ENCODE data around the gene MRGPRE.

The MRGPRE gene

DNA sequence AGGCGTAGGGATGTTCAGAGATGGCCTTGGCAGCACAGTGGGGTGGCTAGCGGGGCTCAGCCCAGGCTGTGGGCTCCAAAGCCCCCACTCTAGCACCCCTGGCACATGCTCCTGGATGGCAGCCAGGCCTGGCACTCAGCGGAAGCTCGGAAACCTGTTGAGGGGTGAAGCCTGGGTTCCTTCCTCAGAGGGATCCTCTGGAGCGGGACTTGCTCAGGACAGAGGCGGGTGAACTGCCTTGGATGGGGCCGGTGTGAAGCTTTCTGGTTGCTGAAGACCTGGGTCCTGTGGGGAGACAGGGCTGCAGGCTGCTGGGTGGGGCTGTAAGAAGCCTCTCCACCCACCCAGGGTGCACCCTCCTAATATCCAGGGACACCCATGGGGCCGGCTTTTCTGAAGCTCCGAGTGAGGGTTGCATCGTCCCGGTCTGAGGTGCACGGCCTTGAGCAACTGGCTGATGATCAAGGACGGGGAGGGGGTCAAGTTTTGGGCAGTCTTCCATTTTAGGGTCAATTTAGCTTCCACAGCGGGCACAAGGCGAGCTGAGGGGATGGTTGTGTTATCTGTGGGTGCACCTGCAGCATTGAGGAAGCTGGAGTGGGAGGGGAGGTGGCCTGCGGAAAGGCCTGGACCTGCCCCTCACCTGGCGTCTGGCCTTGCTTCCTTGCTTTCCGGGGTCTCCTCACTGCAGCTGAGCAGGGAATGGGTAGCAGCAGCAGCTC, 5.2 kb downstream of the MRGPRE start:
- no peak for DNase-seq

DNA sequence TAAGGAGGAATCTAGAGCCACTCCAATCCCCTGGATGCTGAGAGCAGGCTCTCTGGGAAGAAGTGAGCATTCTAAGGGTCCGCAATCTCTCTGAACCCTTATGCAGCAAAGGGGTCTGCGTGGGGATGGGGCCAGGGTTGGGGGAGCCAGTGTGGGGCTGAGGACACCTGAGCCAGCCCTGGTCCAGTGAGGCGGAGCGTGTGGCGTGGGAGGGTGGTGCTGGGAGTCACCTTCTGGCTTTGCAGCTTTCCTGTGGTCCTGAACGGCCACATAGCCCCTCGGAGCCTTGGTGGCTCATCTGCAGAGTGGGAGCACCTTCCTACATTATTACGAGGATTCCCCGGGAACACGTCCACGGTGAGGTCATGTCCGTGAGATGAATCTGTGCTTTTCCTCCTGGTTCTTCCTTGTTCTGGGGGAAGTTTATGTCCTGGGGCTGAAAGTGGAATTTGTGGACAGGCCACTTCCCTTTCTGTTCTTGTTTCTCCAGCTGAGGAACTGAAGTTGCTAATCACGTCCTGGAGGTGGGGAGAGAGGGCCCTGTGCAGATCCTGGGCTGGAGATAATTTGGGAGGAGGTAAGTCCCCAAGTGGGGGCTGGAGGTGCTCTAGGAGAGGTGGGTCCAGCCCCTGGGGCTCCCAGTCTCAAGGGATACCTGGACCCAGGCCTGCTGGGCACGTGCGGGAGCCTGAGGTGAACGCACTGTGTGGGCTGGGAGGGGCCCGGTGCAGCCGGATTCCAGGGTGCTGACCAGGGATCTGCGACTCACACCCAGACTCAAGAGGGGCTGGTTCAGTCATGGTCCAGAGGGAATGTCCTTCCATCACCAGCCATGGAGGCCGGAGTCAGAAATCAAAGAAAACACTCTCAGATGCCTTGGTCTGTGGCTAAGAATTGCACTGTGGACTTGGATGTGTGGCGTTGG, 6.1 kb downstream of the MRGPRE start:
- peak; percentile 0 to 4 for DNase-seq

DNA sequence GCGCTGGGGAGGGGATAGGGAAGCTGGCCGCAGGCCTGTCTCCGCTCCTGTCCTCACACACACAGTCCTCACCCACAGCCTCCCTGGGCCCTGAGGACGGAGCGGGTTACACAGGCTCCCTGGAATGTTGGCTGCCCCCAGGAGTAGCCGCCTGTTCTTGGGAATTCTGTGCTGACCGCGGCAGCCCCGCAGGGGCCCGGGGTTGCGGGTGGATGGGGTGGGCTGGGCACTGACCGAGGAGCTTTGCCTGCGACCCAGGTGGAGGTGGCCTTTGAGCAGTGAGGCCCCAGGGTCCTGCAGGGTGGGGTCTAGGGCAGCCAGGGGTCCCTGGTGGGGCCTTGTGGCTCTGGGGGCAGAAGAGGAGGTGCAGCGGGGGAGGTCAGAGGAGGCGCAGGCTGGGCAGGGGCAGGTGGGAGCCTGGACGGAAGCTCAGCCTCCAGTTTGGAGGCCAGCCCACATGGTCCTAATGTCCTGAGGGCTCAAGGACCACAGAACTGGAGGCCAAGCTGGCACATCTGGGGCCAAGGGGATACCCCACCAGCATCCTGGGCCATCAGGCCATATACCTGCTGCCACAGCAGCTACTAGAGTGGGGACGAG, 7.0 kb downstream of the MRGPRE start:
- no peak for DNase-seq

DNA sequence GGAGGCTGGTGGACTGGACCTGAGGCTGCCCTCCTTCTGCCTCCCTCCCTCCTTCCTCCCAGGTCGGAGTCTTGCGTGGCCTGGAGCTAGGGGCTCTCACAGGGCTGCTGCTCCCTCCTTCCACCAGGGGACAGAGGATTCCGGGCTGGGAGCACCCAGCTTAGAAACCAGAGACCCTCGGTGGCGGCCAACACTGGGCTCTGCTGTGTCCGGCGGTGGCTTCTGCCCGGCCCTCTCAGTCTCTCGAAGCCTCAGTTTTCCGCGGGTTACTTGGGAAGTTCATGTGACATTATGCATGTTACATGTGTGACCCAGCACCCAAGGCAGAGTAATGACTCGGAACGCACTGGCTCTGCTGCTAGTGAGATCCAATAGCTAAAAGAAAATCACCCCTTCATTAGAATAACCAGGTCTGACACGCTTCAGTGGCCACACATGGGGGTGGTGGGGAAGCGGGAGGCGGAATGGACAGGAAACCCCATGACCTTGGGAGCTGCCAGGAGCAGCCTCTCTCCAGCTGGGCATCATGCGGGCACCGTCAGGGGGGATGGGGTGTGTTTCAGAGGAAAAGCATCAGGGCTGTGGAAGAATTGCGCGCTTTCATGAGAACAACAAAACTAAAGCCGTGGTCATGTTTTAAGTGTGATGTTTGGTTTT, 7.7 kb downstream of the MRGPRE start:
- DNase-seq = no peak

DNA sequence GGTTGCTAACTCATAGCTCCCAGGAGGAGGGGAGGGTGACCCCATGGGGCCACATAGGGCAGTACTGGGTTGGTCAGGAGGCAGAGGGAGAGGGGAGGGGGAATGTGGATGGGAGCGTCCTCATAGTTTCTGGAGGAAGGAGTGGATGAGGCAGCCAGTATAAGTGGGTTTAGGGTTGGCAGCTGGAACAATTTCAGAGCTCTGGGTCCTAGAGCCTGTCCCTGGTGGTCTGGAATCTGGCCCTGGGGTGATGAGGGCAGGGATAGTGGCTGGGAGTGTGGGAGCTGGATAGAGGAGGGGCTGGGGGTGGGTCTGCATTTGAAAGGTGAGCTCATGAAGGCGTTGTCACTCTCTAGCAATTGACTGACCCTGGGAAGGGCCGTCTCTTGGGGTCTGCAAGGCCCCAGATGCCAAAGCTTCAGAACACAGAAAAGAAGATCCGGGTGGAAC, 8.3 kb downstream of the MRGPRE start:
- no peak for DNase-seq

DNA sequence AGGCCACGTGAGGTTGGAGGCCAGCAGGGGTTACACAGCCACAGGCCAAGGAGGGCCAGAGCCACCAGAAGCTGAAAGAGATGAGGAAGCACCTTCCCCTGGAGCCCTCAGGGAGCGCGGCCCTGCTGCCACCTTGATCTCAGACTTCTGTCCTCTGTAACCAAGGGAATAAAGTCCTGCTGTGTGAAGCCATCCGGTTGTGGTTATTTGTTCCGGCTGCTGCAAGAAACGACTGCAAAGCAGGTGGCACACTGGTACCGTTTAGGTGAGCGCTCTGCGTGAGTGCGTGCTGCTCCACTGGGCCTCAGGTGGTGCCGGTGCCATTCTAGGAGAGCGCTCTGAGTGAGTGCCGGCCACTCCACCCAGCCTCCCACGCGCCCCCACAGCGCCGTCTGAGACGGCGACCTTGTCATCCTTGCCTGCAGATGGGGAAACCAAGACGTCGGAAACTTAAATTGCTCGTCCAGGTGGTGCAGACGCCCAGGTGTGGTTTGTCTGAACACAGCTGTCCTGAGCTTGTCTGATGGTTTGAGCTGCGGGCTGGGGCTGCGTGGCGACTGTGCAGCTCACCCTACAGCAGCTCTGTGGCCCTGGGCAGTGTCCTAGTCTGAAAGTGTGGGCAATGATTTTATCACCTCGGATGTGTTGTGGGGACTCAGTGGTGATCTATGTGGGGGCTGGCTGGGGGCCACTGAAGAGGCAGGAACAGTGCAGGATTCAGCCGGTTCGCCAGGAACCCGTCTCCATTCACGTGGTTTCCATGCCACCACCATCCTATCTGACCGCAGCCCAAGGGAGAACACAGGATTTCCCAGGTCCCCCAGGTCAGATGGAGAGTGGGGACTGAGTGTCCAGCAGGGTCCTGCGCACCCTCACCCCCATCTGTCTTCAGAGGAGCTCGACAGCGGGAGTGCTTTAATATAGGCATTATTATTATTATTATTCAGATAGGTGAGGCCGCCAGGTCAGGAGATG, 9.0 kb downstream of the MRGPRE start:
- peak in 1 of 2 experiments; percentile 6 for DNase-seq

DNA sequence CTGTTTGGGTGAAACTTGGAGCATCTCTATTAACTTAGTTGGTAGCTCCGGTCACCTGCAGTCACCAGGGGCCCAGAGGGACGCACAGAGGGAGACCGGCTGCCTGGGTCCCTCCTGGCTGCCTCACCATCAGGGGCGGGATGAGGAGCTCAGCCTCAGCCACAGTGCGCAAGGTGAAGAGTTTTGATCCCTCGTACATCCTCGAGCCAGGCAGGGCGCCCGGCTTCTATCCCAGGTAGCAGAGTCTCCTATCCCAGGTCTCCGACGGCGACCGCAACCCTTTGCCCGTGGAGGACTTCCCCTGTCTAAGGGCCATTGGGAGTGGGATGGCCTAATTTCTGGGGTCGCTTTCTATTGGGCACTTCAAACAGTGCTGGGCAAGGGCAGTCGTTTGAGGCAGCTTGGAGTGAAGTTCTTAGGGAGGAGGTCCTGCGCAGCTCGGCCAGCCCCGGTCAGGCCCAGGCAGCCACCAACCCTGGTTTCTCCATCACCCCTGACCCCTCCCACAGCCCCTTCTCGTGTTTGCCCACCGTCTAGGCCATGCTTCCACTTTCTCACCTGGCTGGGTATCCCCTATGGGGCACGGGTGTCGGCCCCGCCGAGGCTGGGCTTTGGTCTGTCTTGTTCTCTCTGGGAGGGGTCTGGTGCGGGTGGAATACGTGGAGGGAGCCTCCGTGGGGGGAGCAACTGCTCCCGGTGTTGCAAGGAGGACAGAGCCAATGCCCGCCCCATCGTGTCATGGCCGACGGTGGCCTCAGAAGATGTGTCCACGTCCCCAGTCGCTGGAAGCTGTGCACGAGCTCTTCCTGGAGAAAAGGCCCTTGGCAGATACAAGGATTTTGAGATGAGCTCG, 10.0 kb downstream of the MRGPRE start:
- no peak for DNase-seq

DNA sequence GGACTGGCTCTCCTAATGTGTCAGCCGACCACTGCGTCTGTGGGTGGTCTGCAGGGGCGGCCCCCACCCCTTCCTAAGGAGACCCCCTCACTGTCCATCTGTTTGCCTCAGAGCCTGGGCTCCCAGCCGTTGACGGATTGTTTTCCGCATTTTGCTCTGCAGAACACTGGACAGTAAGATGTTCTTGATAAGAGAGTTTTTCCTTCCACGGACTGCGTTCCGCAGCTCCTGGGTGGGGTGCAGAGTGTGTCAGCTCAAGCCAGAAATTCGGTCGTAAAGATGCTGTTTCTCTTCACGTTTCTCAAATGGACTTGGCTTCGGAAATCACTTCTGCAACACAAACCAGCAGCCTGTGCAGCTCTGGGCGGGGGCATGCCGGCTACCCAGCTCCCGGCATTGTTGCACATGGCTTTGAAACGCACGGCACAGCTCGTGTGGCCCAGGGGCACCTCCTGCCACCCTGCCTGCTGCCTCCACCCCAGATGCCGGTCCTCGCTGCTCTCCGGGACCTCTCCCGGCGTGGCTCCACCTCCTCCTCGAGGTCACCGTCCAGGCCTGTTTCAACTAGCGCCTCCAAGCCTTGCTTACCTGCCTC, 10.7 kb downstream of the MRGPRE start:
- no peak for DNase-seq

DNA sequence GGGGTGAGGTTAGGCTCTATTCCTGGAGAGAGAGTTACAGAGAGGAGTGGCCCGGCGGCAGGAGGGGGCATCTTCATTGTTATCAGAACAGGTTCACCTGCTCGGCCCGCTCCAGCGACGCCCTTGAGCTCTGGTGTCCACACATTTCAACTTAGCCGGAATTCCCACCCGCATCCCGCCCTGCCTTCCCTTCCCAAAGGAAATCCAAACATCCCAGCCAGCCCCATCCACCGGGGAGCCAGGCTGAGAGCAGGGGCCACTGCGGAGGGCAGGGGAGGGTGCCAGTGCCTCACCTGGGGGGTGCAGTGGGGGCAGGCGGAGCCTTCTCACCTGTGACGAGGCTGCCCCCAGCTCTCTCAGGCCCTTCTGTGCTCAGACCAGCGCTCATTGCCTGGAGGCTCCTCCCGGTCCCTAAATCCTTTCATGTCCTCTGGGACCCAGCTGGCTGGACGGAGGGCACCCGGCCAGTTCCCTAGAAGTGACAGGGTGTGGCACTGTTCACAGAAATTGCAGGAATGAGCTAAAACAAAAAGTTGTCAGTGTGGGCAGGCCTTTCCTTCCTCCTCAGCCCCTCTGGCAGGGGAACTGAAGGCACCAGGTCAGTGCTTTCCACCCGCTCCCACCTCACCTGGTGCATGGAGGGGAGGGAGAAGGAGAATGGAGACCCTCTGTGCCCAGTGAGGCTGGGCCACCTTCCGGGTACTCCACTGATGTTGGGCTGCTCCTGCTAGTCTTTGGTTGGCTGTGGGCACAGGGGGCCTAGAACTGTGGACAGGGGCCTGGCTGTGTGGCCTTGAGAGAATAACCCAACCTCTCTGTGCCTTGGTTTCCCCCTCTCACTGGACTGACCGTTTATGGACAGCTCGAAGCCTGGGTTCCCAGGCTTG, 11.5 kb downstream of the MRGPRE start:
- no peak for DNase-seq

DNA sequence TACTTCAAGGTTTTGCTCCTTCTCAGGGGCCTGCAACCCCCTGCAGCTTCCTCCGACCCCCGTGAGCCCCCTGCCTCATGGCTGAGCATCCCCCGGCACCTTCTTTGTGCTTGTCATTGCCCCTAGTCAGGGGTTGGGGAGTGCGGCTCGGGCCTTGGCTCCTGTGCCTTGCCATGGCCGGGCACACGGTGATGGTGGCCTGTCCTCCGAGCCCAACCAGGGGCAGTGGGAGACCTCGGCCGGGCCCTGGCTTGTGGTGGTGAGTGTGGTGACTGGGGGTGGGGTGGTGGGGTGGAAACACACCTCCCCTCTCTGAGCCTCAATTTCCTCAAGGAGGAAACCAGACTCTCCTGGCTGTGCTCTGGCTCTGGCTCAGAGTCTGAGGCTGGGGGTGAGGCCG, 12.1 kb downstream of the MRGPRE start:
- DNase-seq = no peak

DNA sequence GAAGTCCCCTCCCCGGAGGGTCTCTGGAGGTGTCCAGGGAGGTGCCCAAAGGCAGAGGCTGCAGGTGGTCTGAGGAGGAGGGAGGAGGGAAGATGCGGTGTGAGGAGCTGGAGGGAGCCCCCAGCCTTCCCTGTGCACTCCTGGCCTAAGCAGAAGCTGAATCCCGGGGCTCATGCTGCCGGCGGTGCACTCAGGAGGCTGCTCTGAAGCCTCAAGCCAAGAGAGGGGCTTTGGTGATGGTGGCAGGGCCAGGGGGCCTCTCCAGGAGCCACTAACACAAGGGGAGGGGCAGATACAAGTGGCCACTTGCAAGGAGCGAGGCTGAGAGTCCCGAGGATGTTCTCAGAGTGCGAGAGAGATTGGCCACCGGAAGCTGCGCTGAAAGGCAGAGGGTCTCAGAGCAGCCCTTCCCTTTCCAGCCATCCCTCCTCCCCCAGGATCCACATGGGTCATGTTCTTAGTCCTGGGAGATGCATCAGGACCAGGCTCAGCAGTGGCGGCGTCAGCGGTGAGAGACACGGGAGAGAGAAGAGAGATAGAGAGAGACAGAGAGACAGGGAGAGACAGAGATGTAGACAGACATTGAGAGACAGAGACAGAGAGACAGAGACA, 12.8 kb downstream of the MRGPRE start:
- DNase-seq = no peak

DNA sequence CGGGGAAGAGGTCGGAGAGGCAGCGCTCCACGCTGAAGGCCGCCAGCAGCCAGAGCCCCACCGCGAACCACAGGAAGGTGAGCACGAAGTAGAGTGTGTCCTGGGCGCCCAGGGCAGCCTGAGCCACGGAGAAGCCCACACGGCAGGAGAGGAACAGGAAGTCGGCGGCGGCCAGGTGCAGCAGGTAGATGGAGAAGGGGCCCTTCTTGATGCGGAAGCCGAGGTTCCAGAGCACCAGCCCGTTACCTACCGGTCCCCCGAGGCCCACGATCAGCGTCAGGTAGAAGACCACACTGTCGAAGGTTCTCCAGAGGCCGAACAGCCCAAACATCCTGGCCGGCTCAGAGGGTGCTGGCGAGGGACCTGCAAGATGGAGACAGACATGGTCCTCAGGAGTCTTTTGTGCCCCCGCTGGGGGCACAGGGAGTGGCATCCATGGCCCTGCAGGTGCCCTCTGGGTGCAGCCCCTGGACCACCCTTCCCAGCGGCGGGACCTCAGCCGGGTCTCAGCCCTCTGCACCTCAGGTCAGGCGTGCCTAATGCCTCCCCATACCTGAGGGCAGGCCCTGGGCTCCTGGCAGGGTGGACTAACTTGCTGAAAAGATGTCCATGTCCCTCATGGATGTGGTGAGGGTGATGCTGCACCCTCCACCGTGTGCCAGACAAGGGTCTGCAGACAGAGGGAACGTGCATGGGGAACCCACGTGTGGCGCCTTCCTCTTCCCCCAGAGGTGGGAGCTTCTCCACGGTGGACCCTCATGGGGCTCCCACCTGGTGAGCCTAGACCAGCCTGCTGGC, 13.5 kb downstream of the MRGPRE start, which contains the start of gene MRGPRG:
MRGPRG (minus strand) TSS at position 331 of the 798 bp plus-strand sequence; CDS start at position 331, 0 bp downstream.
- no peak for DNase-seq

DNA sequence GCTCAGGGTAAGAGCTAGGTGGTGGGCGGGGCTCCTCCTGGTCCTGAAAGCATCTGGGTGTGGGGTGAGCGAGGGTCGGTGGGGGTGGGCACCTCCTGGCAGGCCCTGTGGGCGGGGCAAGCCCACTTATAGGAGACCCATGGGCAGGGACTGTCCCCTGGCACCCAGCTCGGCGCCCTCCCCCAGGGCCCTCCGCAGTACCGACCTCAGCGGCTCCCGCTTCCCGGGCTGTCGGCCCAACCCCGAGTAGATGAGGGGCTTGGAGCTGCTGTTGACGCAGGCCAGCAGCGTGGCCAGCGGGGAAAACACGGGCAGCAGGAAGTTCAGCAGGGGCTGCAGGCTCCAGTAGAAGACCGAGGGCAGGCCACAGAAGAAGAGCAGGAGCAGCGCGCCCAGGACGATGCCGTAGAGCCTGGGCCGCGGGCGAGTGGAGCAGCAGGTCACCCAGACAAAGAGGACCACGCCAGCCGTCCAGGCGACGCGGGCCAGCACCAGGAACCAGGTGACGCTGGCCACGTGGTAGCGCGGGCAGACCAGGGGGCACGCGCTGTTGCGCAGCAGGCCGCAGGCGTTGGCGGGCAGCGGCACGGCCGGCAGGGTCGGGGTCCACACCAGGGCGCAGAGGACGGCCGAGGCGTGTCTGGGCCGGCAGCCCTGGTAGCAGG, 14.3 kb downstream of the MRGPRE start:
- DNase-seq = no peak

DNA sequence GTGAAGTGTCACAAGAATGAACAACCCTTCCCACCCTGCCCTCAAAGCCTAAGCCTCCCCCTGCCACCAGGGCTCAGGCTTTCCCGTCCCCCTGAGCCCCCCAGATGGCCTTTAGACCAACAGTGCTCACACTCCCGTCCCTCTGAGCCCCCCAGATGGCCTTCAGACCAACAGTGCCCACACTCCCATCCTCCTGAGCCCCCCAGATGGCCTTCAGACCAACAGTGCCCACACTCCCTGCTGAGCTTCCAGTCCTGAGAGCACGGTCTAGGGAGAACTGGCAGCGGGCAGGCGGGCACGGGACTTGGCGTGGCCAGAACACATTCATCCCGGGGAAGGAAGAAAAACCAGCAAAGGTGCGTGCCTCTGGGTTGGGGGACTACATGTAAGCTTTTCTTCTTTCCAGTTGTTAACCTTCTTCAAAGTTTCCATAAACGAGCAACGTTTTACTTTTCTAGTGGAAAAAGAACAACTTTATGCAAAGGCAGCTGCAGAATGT, 16.1 kb downstream of the MRGPRE start:
- DNase-seq = no peak

DNA sequence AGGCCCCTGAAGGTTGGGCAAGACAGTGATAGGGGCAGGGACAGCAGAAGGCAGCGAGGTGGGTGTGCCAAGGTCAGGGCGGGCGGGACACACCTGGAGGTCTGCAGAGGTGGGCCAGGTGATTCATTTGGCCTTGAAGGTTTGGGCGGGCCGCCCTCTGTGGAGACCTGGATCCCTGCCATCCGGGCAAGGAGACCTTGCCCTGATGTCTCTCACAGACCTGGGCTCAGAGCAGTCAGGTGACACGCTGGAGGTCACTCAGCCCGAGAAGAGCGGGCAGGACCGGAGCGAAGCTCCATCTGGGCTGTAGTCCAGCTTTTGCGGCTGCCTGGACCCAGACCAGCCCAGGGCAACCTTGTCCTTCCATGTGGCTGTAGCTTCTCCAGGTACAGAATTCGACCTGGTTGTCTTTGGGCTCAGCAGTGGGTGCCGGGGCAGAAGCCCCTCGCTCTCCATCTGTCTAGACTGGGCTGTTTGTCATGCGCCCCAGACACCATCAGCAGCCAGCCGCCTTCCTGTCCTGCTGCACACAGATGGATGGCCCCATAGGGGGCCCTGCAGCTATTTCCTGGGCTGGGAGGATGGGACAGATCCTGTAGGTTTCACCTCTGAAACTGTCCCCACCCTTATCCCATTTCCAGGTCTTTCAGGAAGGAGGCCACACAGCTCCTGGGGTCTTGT, 16.7 kb downstream of the MRGPRE start:
- DNase-seq = no peak

DNA sequence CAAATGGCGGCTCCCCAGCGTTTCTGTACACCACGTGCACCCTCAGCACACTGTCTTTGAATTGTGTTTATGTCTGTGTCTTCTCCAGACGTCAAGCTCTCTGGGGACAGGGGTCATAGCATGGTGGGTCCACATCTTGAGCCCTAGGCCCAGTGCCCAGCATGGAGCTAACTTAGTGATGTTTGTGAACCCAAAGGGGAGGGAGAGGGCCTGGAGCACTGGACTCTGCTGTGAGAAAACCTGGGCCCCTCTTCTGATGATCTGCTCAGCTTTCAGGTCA, 17.9 kb downstream of the MRGPRE start:
- no peak for DNase-seq
